Fibroblast of lung (primary cell): ENCODE data around the gene CD101.

Experiments used
- EZH2 ChIP-seq: IDR thresholded peaks from 2 replicates; pipeline ENCODE4 v1.5.1; 2012; ENCODE audit warnings: low read length, control low read depth, mild to moderate bottlenecking; ENCODE audit errors: missing control alignments
- TF ChIP-seq, protein P1 (sequence below), 2 donors: IDR thresholded peaks in 1 of 2; conservative IDR thresholded peaks in 1 of 2; 1 replicate in 1 of 2; 2 replicates in 1 of 2; pipeline ENCODE4 v1.5.1; 2011 to 2012; ENCODE audit warnings: low read length in 2 of 2, control low read depth in 1 of 2, inconsistent platforms in 1 of 2, low read depth in 1 of 2, mild to moderate bottlenecking in 1 of 2

DNA sequence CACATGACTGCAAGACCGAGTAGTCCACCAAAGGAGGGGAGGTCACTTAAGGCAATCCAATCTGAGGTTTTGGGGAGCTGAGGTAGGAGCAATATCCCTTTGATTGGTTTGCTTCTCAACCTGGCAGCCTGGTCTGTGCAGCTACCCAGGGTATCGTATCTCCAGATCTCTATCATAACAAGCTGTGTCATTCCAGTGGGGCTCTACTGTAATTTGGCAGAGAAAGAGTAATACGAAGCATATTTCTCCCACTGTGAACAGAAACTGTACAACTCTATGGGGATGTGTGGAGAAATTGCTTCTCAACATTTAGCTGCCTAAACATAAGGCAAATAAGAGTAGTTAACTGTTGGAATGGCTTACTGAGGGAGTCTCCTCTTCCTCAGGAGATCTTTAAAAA lies 20.6 kb downstream of the CD101 start:
- TF ChIP-seq, protein P1, sequence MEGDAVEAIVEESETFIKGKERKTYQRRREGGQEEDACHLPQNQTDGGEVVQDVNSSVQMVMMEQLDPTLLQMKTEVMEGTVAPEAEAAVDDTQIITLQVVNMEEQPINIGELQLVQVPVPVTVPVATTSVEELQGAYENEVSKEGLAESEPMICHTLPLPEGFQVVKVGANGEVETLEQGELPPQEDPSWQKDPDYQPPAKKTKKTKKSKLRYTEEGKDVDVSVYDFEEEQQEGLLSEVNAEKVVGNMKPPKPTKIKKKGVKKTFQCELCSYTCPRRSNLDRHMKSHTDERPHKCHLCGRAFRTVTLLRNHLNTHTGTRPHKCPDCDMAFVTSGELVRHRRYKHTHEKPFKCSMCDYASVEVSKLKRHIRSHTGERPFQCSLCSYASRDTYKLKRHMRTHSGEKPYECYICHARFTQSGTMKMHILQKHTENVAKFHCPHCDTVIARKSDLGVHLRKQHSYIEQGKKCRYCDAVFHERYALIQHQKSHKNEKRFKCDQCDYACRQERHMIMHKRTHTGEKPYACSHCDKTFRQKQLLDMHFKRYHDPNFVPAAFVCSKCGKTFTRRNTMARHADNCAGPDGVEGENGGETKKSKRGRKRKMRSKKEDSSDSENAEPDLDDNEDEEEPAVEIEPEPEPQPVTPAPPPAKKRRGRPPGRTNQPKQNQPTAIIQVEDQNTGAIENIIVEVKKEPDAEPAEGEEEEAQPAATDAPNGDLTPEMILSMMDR (conservative IDR thresholded peaks at IDR 0.05 in 1 of 2, IDR thresholded peaks at IDR 0.05 in 1 of 2; ENCODE audit: low read depth in 1 of 2, low read length in 2 of 2), result no peak
- no peak for TF ChIP-seq EZH2
